BLaER1 treated with 17β-estradiol and CSF1 and Interleukin-3, amounts not matched to agents 10 nM and 100 nM (cell line): ENCODE results near the gene MAP2.

Experiments
- H3K27ac ChIP-seq, 11 experiments: shearing (Covaris generic); formaldehyde crosslinking; 2 replicates each; pipeline ENCODE4 v1.8.1; 2022
- H3K27me3 ChIP-seq, 11 experiments: shearing (Covaris generic); formaldehyde crosslinking; 2 replicates each; pipeline ENCODE4 v1.8.1; 2022
- H3K36me3 ChIP-seq, 11 experiments: shearing (Covaris generic); formaldehyde crosslinking; 2 replicates each; pipeline ENCODE4 v1.8.1; 2022
- H3K4me1 ChIP-seq, 10 experiments: shearing (Covaris generic); formaldehyde crosslinking; 2 replicates each; pipeline ENCODE4 v1.8.1; 2022
- H3K4me2 ChIP-seq, 11 experiments: shearing (Covaris generic); formaldehyde crosslinking; 2 replicates each; pipeline ENCODE4 v1.8.1; 2022
- H3K4me3 ChIP-seq, 10 experiments: shearing (Covaris generic); formaldehyde crosslinking; 2 replicates each; pipeline ENCODE4 v1.8.1; 2022
- H3K9ac ChIP-seq, 11 experiments: shearing (Covaris generic); formaldehyde crosslinking; 2 replicates each; pipeline ENCODE4 v1.8.1; 2022
- H3K9me3 ChIP-seq, 11 experiments: shearing (Covaris generic); formaldehyde crosslinking; replicated peaks in 1 of 11; 2 replicates each; pipeline ENCODE4 v1.8.1; 2022
- H4K20me1 ChIP-seq, 11 experiments: shearing (Covaris generic); formaldehyde crosslinking; 2 replicates each; pipeline ENCODE4 v1.8.1; 2022
- Cebpa-rat ChIP-seq, 11 experiments: shearing (Covaris generic); IDR thresholded peaks; 2 replicates each; pipeline ENCODE4 v1.8.1; 2022

MAP2 gene

GRCh38 chr2:209389171-209389618 is 34.7 kb upstream of the MAP2 start:
- H3K4me2 ChIP-seq = no peak overlapping the region
- H3K9me3 ChIP-seq = peaks cover 0 to 12% (median 7%) of the 10 kb centered on the region in 11 experiments; a peak in 19 of 22 replicates
- no peaks in the 10 kb centered on the region for H3K4me1 ChIP-seq
- H3K4me3 ChIP-seq = no peak overlapping the region
- H3K27me3 ChIP-seq = peaks cover 0 to 15% (median 0%) of the 10 kb centered on the region in 11 experiments; a peak in 4 of 22 replicates
- H4K20me1 ChIP-seq = no peaks in the 10 kb centered on the region
- H3K36me3 ChIP-seq = no peaks in the 10 kb centered on the region
- TF ChIP-seq Cebpa-rat (IDR thresholded peaks at IDR 0.05) = no peak
- H3K9ac ChIP-seq = no peak overlapping the region
- H3K27ac ChIP-seq = no peak overlapping the region

DNA sequence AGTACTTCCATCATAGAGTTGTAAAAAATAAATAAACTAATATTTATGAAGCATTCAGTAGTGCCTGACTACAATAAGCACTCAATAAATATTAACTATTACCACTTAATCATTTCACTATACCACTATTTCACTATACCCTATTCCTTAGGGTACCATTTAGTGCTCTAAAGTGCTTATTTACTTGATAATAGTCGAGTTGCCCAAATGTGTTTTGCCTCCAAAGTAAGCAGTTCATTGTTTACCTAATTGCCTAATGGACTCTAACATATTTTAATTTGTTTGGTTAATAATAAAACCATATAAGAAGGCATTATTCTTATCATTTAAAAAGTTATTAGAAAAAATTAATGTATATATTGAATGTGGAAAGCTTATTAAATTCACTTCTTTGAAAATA is 33.0 kb upstream of the MAP2 start:
- Histone ChIP-seq H3K36me3 (no peaks in the 10 kb centered on the region), H4K20me1 (no peaks in the 10 kb centered on the region), H3K9me3 (peaks cover 0 to 12% (median 7%) of the 10 kb centered on the region in 11 experiments; a peak in 19 of 22 replicates), H3K27me3 (peaks cover 0 to 7% (median 0%) of the 10 kb centered on the region in 11 experiments; a peak in 2 of 22 replicates), H3K4me3 (no peak overlapping the region), H3K9ac (no peak overlapping the region), H3K4me1 (no peaks in the 10 kb centered on the region), H3K27ac (no peak overlapping the region), H3K4me2 (no peak overlapping the region)
- no peak for TF ChIP-seq Cebpa-rat (IDR thresholded peaks at IDR 0.05)

- Histone ChIP-seq H4K20me1 (no peaks in the 10 kb centered on the region), H3K4me2 (no peak overlapping the region)
Observed at GRCh38 chr2:209391776-209392401, 32.0 kb upstream of the MAP2 start.

DNA sequence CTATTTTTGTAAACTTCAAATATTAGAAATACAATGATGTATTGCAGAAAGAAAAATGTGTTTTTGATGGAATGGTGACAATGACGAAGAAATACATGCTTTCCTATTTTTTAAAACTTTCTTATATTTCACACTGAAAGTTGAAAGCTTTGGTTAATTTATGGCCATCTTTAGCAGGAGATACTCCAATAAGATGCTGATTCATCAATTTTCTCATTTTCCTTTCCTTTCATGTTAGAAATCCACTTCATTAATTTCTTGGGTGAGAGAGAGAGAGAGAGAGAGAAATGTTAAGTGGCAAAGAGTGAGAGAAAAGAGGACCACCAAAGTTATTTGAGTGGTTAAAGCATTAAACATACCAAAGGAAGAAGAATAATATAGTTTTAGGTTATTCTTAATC is 28.6 kb upstream of the MAP2 start:
- Histone ChIP-seq H3K36me3 (no peaks in the 10 kb centered on the region), H3K9ac (no peak overlapping the region), H3K4me2 (no peak overlapping the region), H3K4me1 (no peaks in the 10 kb centered on the region), H3K27ac (no peak overlapping the region), H4K20me1 (no peaks in the 10 kb centered on the region), H3K4me3 (no peak overlapping the region), H3K9me3 (no peaks in the 10 kb centered on the region), H3K27me3 (no peaks in the 10 kb centered on the region)
- no peak for TF ChIP-seq Cebpa-rat (IDR thresholded peaks at IDR 0.05)

More at GRCh38 chr2:209391776-209392401, 32.0 kb upstream of the MAP2 start:
- peaks cover 0 to 12% (median 7%) of the 10 kb centered on the region in 11 experiments; a peak in 19 of 22 replicates for H3K9me3 ChIP-seq
- no peak overlapping the region for H3K27ac ChIP-seq
- H3K36me3 ChIP-seq = no peaks in the 10 kb centered on the region
- H3K9ac ChIP-seq = no peak overlapping the region
- TF ChIP-seq Cebpa-rat (IDR thresholded peaks at IDR 0.05) = no peak
- H3K4me1 ChIP-seq = no peaks in the 10 kb centered on the region
- peaks cover 0 to 7% (median 0%) of the 10 kb centered on the region in 11 experiments; a peak in 1 of 22 replicates for H3K27me3 ChIP-seq
- no peak overlapping the region for H3K4me3 ChIP-seq

DNA sequence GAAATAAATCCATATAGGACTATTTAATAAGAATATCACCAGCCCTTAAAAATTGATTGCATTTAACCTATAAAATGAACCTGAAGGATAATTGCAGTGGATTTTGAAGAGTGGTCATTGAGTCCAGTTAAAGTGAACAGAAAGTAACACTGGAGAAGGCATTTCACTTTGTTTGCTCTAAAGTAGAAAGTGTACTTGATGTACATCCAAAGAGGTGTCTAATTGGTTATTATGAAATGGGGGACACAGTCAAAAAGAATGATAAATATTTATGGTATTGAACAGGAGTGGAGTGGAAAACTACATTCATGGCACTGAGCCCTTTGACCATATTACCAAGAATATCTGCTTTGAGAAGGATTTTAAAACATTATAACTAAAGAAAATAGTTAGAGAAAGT is 28.2 kb upstream of the MAP2 start:
- H3K27ac ChIP-seq = no peak overlapping the region
- no peaks in the 10 kb centered on the region for H3K9me3 ChIP-seq
- no peak overlapping the region for H3K4me2 ChIP-seq
- no peaks in the 10 kb centered on the region for H3K27me3 ChIP-seq
- TF ChIP-seq Cebpa-rat (IDR thresholded peaks at IDR 0.05) = no peak
- H3K36me3 ChIP-seq = no peaks in the 10 kb centered on the region
- H3K9ac ChIP-seq = no peak overlapping the region
- no peaks in the 10 kb centered on the region for H4K20me1 ChIP-seq
- no peak overlapping the region for H3K4me3 ChIP-seq
- H3K4me1 ChIP-seq = no peaks in the 10 kb centered on the region

- Histone ChIP-seq H3K4me2 (no peak overlapping the region), H3K4me3 (no peak overlapping the region), H3K9ac (no peak overlapping the region), H3K4me1 (no peaks in the 10 kb centered on the region), H3K36me3 (no peaks in the 10 kb centered on the region), H3K27me3 (no peaks in the 10 kb centered on the region), H3K27ac (no peak overlapping the region), H4K20me1 (no peaks in the 10 kb centered on the region), H3K9me3 (no peaks in the 10 kb centered on the region)
- TF ChIP-seq Cebpa-rat (IDR thresholded peaks at IDR 0.05) = no peak
Observed at GRCh38 chr2:209398463-209398862, 25.4 kb upstream of the MAP2 start.

DNA sequence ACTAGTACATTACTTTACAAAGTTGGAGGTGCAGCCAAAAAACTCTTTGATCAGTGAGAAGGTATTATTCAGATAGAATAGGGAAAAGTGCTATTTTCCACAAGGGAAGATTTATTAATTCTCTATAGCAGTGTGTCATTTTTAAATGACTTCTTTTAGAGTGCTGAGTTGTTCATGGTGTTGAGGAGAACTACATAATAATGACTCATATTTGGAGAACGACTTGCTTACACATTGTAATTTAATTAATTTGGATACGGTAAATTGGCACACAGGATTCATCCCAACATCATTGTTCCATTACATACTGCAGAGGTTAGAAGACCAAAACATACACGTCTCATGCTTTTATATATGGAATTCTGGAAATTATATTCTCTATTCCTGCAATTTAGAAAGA is 22.1 kb upstream of the MAP2 start:
- H3K4me1 ChIP-seq = no peaks in the 10 kb centered on the region

DNA sequence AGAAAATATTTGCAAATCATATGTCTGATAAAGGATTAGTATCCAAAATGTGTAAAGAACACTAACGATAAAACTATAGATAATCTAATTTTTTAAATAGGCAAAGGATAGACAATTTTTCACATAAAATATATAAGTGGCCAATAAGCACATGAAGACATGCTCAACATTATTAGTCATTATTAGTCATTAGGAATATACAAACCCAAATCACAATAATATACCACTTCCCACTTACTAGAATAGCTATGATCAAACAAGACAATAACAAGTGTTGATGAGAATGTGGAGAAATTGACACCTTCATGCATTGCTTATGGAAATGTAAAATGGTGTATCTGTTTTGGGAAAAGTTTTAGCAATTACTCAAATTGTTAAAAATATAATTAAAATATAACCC is 12.6 kb upstream of the MAP2 start:
- Histone ChIP-seq H3K4me3 (no peak overlapping the region), H3K36me3 (no peaks in the 10 kb centered on the region), H3K4me2 (no peak overlapping the region), H3K9ac (no peak overlapping the region), H3K27ac (no peak overlapping the region), H4K20me1 (no peaks in the 10 kb centered on the region), H3K4me1 (no peaks in the 10 kb centered on the region), H3K27me3 (no peaks in the 10 kb centered on the region), H3K9me3 (peaks cover 0 to 17% (median 8%) of the 10 kb centered on the region in 11 experiments; a peak in 13 of 22 replicates)
- no peak for TF ChIP-seq Cebpa-rat (IDR thresholded peaks at IDR 0.05)

More for the DNA sequence above, 22.1 kb upstream of the MAP2 start:
- Histone ChIP-seq H3K36me3 (no peaks in the 10 kb centered on the region), H3K9ac (no peak overlapping the region), H3K4me2 (no peak overlapping the region), H3K4me3 (no peak overlapping the region), H3K27me3 (no peaks in the 10 kb centered on the region), H4K20me1 (no peaks in the 10 kb centered on the region), H3K27ac (no peak overlapping the region), H3K9me3 (no peaks in the 10 kb centered on the region)
- no peak for TF ChIP-seq Cebpa-rat (IDR thresholded peaks at IDR 0.05)

GRCh38 chr2:209411718-209412117 is 12.1 kb upstream of the MAP2 start:
- Histone ChIP-seq H3K4me2 (no peak overlapping the region), H4K20me1 (no peaks in the 10 kb centered on the region), H3K27ac (no peak overlapping the region), H3K9me3 (peaks cover 0 to 17% (median 8%) of the 10 kb centered on the region in 11 experiments; a peak in 13 of 22 replicates), H3K9ac (no peak overlapping the region), H3K4me1 (no peaks in the 10 kb centered on the region), H3K4me3 (no peak overlapping the region), H3K27me3 (no peaks in the 10 kb centered on the region), H3K36me3 (no peaks in the 10 kb centered on the region)
- no peak for TF ChIP-seq Cebpa-rat (IDR thresholded peaks at IDR 0.05)
